GM19193 (cell line): ENCODE measurements around the gene PANK3.

Experiments used
- POLR2A ChIP-seq: IDR thresholded peaks from 4 replicates; pipeline ENCODE4 v1.6.1; 2011; ENCODE audit not compliant: insufficient read depth, insufficient read length; ENCODE audit errors: extremely low read depth

Gene PANK3

GRCh38 chr5:168575391-168576372 is 3.5 kb downstream of the PANK3 start:
- TF ChIP-seq POLR2A = no peak

- no peak for TF ChIP-seq POLR2A
These were observed 8.5 kb downstream of the PANK3 start for GRCh38 chr5:168570490-168571328.

GRCh38 chr5:168568738-168569137 is 10.4 kb downstream of the PANK3 start:
- TF ChIP-seq POLR2A = no peak

- no peak for TF ChIP-seq POLR2A
These were observed 15.2 kb downstream of the PANK3 start for GRCh38 chr5:168563959-168564358.

DNA sequence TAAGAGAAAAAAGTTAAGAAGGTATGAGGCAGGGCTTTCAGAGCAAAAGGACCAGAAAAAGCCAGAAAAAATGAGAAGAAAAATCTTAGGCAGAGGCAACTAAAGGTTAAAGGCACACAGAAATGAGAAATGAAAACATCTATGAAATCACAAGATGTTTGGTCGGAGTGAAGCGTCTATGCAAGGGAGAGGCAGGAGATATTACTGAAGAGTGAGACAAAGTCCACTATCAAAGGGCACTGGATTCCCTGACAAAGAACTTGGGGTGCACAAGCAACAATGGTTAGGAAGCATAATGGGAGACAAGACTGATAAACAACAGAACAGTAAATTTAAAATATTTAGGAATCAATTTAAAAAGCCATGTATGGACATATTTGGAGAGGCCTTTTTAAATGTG is 16.9 kb downstream of the PANK3 start:
- TF ChIP-seq POLR2A = no peak

GRCh38 chr5:168557389-168557788 is 21.8 kb downstream of the PANK3 start:
- TF ChIP-seq POLR2A = no peak

DNA sequence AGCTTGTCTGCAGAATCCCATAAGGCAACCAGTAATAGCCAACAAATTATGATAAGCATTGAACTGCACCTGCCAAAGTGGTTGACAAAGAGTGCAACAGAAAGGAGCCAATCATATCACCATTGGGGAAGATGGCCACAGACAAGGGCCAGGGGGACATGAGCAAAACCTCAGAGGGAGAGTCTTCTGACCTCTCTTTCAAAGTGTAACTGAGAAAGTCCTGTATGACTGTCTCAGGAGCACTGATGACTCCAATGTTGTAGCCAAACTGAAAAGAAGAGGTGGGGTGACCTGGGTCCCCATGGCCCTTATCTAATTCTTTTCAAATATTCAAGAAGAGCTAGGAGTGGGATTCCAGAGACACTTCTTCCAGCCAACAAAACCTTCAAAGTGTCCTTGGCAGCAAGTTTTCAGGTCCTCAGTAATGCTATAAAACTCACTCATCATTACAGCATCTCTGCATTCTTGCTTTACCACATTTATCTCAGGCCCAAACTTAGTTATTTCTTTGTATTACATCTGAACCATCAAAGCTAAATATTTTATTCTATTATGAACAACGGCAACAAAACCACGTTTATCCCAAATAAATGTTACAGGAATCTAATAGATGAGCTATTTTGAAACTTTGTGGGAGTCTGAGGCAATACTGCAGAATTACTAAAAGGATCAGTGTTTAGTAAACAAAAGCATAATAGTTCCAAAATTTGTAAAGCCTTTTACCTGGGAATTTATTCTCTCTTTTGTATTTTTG is 25.6 kb downstream of the PANK3 start:
- TF ChIP-seq POLR2A = no peak

- TF ChIP-seq POLR2A = no peak
These were observed 27.0 kb downstream of the PANK3 start for GRCh38 chr5:168552146-168552545.

- TF ChIP-seq POLR2A = no peak
These were observed 28.5 kb downstream of the PANK3 start for GRCh38 chr5:168550656-168551055.

DNA sequence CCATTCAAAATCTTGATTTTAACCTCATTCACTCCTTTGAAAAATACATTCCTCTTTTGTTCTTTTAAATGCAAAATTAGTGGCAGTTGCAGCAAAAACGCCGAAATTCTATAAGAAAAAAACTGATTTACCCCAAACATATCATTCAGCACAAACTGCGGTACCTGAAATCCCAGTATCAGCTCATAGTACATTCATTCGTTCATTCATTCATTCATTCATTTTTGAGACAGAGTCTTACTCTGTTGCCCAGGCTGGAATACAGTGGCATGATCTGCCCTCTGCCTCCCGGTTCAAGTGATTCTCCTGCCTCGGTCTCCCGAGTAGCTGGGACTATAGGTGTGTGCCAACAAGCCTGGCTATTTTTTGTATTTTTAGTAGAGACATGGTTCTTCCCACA is 29.6 kb downstream of the PANK3 start:
- no peak for TF ChIP-seq POLR2A

- TF ChIP-seq POLR2A = no peak
These were observed 42.0 kb downstream of the PANK3 start for GRCh38 chr5:168537176-168537575.

DNA sequence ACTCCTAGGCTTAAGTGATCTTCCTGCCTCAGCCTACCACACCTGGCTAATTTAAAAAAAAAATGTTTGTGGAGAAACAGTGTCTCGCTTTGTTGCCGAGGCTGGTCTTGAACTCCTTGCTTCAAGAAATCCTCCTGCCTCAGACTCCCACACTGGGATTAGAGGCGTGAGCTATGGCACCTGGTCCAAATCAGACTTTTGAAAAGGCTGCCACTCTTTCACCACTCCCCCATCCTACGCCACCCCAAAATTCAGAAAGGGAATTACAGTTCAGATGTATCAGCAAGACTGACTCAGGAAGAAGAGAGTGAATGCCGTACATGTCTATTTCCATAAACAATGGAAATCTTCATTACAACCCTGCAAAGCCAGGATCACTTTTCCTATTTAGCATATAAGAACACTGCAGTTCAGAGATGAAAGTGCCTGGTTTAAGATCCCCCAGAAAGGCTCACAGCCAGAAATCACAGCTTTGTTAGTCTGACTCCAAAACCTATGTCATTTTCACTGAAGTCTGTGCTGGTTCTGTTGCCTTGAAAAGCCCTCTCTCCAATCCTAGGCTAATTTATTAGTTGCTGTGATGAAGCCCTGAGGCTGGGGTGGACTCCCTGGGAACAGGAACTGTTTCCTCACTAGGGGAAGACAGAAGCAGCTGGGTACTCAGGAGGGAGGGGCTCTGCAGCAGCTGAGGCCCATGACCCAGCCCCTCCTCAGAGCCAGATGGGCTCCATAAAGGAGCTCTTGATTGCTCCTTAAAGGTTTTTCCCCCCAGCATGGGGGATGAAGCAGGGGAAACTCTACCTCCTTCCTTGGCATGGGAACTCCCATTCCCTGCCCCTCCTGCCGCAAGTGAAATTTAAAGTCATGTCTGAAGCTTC is 46.9 kb downstream of the PANK3 start:
- no peak for TF ChIP-seq POLR2A

- no peak for TF ChIP-seq POLR2A
These were observed 48.0 kb downstream of the PANK3 start for GRCh38 chr5:168531191-168531590.

DNA sequence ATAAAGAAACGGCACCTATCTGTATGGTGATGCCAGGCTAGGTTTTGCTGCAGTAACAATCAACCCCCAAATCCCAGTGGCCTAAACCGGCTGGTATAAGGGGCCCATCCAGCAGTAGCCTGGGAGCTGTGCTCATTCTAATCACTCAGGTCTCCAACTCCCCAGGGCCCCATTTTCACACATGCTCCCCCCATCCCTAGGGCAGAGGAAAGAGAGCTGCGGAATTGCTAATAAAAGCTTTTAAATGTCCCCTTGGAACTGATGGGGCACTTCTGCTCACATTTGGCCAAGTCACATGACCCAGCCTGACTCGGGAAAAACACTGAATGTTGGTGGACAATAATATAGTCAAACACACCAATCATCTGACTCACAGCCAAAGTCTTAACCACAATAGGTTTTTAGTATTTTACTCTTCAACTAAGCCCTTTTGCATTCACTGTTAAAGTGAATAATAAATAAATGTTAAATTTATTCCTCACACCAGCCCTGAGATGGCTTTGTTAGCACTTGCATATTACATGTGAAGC is 48.5 kb downstream of the PANK3 start:
- no peak for TF ChIP-seq POLR2A
